Esophagus (tissue), 2 donors: ENCODE data around the gene ARHGDIA. TPM values are rescaled to one million over a fixed set of nuclear protein-coding genes. Genes with fewer than 3 reads are reported as not detected.
A peak's percentile ranks its signal among the peaks of the same experiment; 100 is the strongest.

Experiments used
- H3K27ac ChIP-seq, 2 donors: one replicate each; pipeline ENCODE4 v1.5.1; 2013; ENCODE audit warnings: low read depth in 2 of 2, mild to moderate bottlenecking in 2 of 2, inconsistent platforms in 1 of 2, low read length in 1 of 2, moderate library complexity in 1 of 2
- H3K27me3 ChIP-seq, 2 donors: one replicate each; pipeline ENCODE4 v1.6.1; 2013; ENCODE audit warnings: low read length in 2 of 2, control low read depth in 1 of 2, mild to moderate bottlenecking in 1 of 2; ENCODE audit not compliant: insufficient read depth in 2 of 2, control insufficient read depth in 1 of 2
- H3K36me3 ChIP-seq, 2 donors: one replicate each; pipeline ENCODE4 v1.6.1; 2013; ENCODE audit warnings: low read length in 1 of 2; ENCODE audit not compliant: control insufficient read depth in 2 of 2, insufficient read depth in 2 of 2
- H3K4me1 ChIP-seq, 2 donors: one replicate each; pipeline ENCODE4 v1.6.1; 2013; ENCODE audit warnings: low read length in 1 of 2; ENCODE audit not compliant: control insufficient read depth in 2 of 2, insufficient read depth in 2 of 2
- H3K4me3 ChIP-seq, 2 donors: one replicate each; pipeline ENCODE4 v1.5.1; 2013; ENCODE audit warnings: low read length in 2 of 2, mild to moderate bottlenecking in 2 of 2, low read depth in 1 of 2, moderate library complexity in 1 of 2
- H3K9me3 ChIP-seq, 2 donors: one replicate each; pipeline ENCODE4 v1.6.1; 2013; ENCODE audit warnings: mild to moderate bottlenecking in 2 of 2, low read depth in 1 of 2, low read length in 1 of 2, moderate library complexity in 1 of 2; ENCODE audit not compliant: control insufficient read depth in 2 of 2, insufficient read depth in 1 of 2
- WGBS, 2 donors: extraction: QIAGEN DNeasy Blood & Tissue Kit; methylation state at CpG; one replicate each; pipeline ENCODE4 v1.1.7; 2013; 5-methylcytosine and 5-hydroxymethylcytosine counted together
- polyA plus RNA-seq, 2 donors: library from polyadenylated mRNA; stranded (reverse); fragments of 200-250 nt; gene quantifications; one replicate each; pipeline ENCODE4 v1.2.3, GENCODE V29; 2013
- donor health status: healthy with polysubstance abuse.
- donor health status: Bipolar disorder and iron deficiency.

Gene ARHGDIA
- polyA plus RNA-seq, 2 donors, result 201 to 209 TPM

GRCh38 chr17:81877569-81877968 lies 6.4 kb upstream of the ARHGDIA start:
- no peak overlapping the region for H3K4me3 ChIP-seq

GRCh38 chr17:81871387-81872230 lies 472 bp upstream of the ARHGDIA start:
- Histone ChIP-seq H3K27ac (peak overlapping the region; percentile 98), H3K36me3 (peaks cover 8 to 21% of the 10 kb centered on the region in 2 donors), H3K9me3 (no peaks in the 10 kb centered on the region), H3K27me3 (no peaks in the 10 kb centered on the region), H3K4me3 (peak overlapping the region; percentile 81 to 95), H3K4me1 (peaks cover 3 to 19% of the 10 kb centered on the region in 2 donors)
- 0 to 1% methylated on average over 64 to 86 of the region's 86 CpGs for WGBS, 2 donors

More at GRCh38 chr17:81877569-81877968, 6.4 kb upstream of the ARHGDIA start:
- Histone ChIP-seq H3K27ac (no peak overlapping the region), H3K36me3 (peaks cover 0 to 2% of the 10 kb centered on the region in 2 donors), H3K9me3 (no peaks in the 10 kb centered on the region), H3K27me3 (no peaks in the 10 kb centered on the region), H3K4me1 (peaks cover 0 to 2% of the 10 kb centered on the region in 2 donors)
- 95 to 97% methylated on average over 5 of the region's 5 CpGs for WGBS, 2 donors

- peaks cover 3 to 25% of the 10 kb centered on the region in 2 donors for H3K4me1 ChIP-seq
- H3K36me3 ChIP-seq, result peaks cover 8 to 23% of the 10 kb centered on the region in 2 donors
- H3K27me3 ChIP-seq, result no peaks in the 10 kb centered on the region
- H3K9me3 ChIP-seq, result no peaks in the 10 kb centered on the region
- WGBS, 2 donors, result 1 to 2% methylated on average over 49 to 65 of the region's 65 CpGs
- peak overlapping the region; percentile 68 to 95 for H3K4me3 ChIP-seq
- H3K27ac ChIP-seq, result peak overlapping the region; percentile 98
These were observed 781 bp downstream of the ARHGDIA start for GRCh38 chr17:81870131-81870980.

GRCh38 chr17:81869221-81870130 lies 1.7 kb downstream of the ARHGDIA start:
- 30 to 31% methylated on average over 51 to 52 of the region's 52 CpGs for WGBS, 2 donors
- peak overlapping the region; percentile 68 to 95 for H3K4me3 ChIP-seq
- peaks cover 8 to 25% of the 10 kb centered on the region in 2 donors for H3K36me3 ChIP-seq
- H3K27me3 ChIP-seq, result no peaks in the 10 kb centered on the region
- peaks cover 3 to 26% of the 10 kb centered on the region in 2 donors for H3K4me1 ChIP-seq
- no peaks in the 10 kb centered on the region for H3K9me3 ChIP-seq
- peak overlapping the region; percentile 98 for H3K27ac ChIP-seq

GRCh38 chr17:81868674-81869220 lies 2.4 kb downstream of the ARHGDIA start:
- Histone ChIP-seq H3K4me1 (peaks cover 3 to 26% of the 10 kb centered on the region in 2 donors), H3K27me3 (no peaks in the 10 kb centered on the region), H3K4me3 (peak overlapping the region in 1 of 2 donors; percentile 3), H3K27ac (peak overlapping the region; percentile 68 to 98), H3K36me3 (peaks cover 8 to 25% of the 10 kb centered on the region in 2 donors), H3K9me3 (no peaks in the 10 kb centered on the region)
- 59 to 65% methylated on average over 25 to 30 of the region's 30 CpGs for WGBS, 2 donors

- Histone ChIP-seq H3K27ac (peak overlapping the region; percentile 23 to 68), H3K4me1 (peaks cover 3 to 26% of the 10 kb centered on the region in 2 donors), H3K36me3 (peaks cover 8 to 28% of the 10 kb centered on the region in 2 donors), H3K27me3 (no peaks in the 10 kb centered on the region), H3K4me3 (no peak overlapping the region), H3K9me3 (no peaks in the 10 kb centered on the region)
- 59 to 60% methylated on average over 26 to 28 of the region's 28 CpGs for WGBS, 2 donors
These were observed 3.0 kb downstream of the ARHGDIA start for GRCh38 chr17:81867991-81868673.

- Histone ChIP-seq H3K9me3 (no peaks in the 10 kb centered on the region), H3K27ac (peak overlapping the region; percentile 23 to 68), H3K27me3 (no peaks in the 10 kb centered on the region), H3K36me3 (peaks cover 8 to 29% of the 10 kb centered on the region in 2 donors), H3K4me3 (no peak overlapping the region), H3K4me1 (peaks cover 3 to 24% of the 10 kb centered on the region in 2 donors)
- WGBS, 2 donors, result 38 to 42% methylated on average over 23 of the region's 23 CpGs
These were observed 3.8 kb downstream of the ARHGDIA start for GRCh38 chr17:81867170-81867990.
